GF-D8 (cell line): ENCODE measurements around the gene SLC46A2.

Source experiments
- DNase-seq: peaks from one replicate; lab custom pipeline; 2025; lab: John Stamatoyannopoulos, UW

Gene SLC46A2

GRCh38 chr9:112886351-112886750, 4.3 kb downstream of the SLC46A2 start:
- DNase-seq, result no peak

- no peak for DNase-seq
Observed at GRCh38 chr9:112885324-112885723, 5.4 kb downstream of the SLC46A2 start.

DNA sequence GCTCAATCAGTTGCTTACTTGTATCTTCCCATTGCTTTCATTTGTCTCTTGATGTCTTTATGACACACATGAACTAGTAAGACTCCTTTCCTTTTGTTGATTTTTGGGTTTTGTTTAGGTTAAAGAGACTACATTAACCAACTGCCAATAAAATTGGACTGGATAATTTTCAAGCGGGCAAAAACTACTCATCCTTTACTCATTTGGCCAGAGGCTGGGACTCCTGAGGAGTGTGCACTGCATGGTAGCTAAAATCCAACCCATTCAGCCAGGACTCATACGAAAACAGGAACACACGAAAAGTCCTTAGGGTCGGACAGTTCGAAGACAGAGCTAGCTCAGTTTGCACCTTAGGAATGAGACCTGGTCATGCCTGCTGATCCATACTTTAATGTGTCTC, 6.0 kb downstream of the SLC46A2 start:
- DNase-seq, result no peak

GRCh38 chr9:112884101-112884500, 6.6 kb downstream of the SLC46A2 start:
- no peak for DNase-seq

GRCh38 chr9:112881331-112881730, 9.3 kb downstream of the SLC46A2 start:
- DNase-seq, result no peak

- DNase-seq, result no peak
Observed at GRCh38 chr9:112880650-112881049, 10.0 kb downstream of the SLC46A2 start.

DNA sequence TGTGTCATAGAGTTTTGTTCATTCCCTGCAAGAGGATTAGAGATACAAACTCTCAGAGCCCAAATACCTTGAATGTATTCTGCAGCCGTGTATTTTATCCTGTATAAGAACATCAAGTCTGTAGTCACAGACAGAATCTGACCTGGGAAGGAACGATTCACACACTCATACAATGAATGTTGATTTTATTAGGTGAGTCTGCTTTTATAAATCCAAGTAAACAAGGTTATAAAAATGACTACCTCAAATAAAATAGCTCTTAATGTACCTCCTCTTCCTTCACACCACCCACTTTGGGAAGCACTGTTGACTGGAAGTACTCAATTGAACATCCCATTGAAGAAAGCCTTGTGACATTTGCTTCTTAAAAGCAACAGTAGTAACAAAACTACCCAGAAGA, 11.9 kb downstream of the SLC46A2 start:
- DNase-seq, result no peak

GRCh38 chr9:112873773-112874405, 16.8 kb downstream of the SLC46A2 start:
- DNase-seq, result no peak

DNA sequence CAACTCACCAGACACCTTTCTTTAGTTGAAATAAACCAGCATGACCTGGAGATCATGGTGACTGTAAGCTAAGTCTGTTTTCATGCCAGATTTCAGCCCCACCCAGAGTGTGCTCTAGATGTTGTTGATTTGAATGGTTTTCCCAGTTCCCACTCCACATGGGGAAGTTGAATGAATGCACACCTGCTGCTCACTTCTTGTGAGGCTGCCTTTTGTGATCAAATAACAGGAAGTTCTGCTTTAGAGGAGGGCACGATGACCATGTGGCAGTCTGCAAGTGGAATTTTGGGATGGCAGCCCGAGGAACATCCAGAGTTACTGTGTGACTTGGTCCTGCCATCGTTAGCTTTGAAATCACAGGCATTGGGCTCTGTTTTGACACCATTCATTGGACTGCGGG, 18.7 kb downstream of the SLC46A2 start:
- DNase-seq, result no peak

- DNase-seq, result no peak
Observed at GRCh38 chr9:112870556-112870955, 20.1 kb downstream of the SLC46A2 start.

DNA sequence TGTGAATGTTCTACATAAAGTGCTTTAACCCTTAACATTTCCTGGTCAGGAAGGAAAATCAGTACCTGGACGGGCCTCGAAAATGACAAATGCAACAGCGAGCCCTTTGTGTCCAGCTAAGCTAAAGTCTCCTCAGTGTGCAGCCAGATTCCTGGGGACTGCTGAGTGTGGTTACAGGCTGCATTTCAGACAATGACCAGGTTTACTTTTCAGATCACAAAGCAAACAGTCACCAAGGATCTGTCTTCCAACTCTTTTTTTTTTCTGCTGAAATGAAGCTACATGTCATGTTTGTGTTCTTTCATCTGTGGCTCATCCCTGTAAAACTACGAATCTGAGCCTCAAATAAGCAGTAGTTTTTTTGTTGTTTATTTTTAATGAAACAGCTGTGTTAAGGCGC, 20.8 kb downstream of the SLC46A2 start:
- no peak for DNase-seq

DNA sequence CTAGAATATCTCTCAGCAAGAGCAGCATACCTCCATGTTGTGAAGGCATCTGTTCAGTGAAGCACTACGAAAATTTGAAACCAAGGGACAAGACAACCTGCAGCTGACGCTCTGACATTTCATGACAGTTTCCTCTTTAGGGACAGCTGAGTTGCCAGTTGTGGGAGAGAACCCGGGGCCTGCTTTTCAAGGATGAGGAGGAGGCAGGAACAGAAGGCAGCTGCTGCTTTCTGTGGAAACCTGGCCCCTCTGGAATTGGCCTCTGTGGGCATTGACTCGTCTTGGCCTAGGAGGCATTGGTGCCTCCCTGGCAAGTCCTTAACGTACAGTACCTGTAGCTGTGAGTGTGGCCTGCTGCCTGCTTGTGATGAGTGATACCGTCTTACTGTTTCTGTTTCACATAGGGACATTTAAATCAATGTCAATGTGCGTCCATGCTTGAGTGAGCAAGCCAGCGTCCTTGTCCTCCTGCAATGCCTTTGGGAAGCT, 21.6 kb downstream of the SLC46A2 start:
- DNase-seq, result no peak

DNA sequence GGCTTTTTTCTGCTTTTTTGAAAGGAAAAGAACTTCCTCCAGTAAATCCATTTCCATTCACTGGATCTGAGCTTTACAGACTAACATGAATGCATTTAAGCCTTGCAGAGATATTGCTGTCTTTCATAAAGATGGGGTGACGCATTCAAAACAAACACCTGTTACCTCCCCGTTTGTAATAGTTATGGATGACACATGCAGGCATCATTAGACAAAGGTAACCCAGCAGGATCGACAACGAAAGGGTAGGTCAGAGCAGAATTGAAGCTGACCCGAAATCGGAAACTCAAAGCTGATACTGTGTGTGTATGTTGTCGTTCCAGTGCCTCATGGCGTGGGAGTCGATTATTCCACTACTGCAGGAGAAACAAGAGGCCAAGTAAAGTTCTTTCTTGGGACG, 22.2 kb downstream of the SLC46A2 start:
- DNase-seq, result no peak

DNA sequence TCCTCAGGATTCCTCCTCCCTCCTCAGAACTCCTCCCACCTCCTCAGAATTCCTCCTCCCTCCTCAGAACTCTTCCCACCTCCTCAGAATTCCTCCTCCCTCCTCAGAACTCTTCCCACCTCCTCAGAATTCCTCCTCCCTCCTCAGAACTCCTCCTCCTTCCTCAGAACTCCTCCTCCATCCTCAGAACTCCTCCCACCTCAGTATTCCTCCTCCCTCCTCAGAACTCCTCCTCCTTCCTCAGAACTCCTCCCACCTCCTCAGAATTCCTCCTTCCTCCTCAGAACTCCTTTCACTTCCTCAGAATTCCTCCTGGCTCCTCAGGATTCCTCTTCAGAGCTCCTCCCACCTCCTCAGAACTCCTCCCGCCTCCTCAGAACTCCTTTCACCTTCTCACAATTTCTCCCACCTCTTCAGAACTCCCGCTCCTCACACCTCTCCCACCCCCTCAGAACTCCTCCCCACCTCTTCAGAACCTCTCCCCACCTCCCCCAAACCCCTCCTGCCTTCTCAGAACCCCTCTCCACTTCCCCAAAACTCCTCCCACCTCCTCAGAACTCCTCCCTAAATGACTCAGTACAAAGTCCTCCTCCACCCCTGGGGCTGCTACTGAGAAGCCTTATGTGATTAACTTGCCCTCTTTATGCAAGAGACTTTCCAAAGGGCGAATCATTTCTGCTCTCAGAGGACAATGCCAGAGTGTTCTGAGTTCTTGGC, 23.2 kb downstream of the SLC46A2 start:
- no peak for DNase-seq

- no peak for DNase-seq
Observed at GRCh38 chr9:112866662-112867274, 23.9 kb downstream of the SLC46A2 start.

DNA sequence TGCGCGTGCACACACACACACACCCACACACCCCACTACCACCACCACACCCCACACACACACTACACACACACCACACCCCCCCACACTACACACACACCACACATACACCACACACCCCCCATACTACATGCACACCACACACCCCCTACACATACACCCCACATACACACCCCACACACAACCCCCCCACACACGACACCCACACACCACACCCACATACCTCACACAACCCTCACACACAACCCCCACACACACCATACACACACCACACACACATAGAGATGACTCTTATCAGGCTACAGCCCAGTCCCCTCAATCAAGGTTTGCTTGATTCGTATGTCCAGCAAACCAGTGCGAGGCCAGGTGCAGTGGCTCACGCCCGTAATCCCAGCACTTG, 25.7 kb downstream of the SLC46A2 start:
- no peak for DNase-seq

DNA sequence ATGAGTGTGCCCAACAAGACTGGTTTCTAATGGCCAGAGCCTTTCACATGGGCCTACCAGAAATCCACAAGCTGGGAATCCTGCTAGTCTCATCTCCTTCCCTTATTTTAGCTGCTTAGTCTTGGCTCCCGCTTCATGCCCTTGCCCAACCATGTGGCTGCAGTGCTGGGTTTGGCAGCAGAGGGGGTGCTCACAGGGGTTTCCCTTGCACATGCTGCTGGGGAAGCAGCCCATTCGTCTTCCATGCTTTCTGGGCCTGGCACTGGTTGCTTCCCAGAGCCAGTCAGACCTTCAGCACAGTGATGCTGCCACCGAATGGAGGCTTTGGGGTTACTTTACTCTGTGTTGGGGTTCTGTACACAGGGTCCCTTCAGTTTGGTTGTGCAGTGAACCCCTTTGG, 26.3 kb downstream of the SLC46A2 start:
- DNase-seq, result peak; percentile 12

GRCh38 chr9:112863746-112864145, 26.9 kb downstream of the SLC46A2 start:
- DNase-seq, result peak; percentile 43

DNA sequence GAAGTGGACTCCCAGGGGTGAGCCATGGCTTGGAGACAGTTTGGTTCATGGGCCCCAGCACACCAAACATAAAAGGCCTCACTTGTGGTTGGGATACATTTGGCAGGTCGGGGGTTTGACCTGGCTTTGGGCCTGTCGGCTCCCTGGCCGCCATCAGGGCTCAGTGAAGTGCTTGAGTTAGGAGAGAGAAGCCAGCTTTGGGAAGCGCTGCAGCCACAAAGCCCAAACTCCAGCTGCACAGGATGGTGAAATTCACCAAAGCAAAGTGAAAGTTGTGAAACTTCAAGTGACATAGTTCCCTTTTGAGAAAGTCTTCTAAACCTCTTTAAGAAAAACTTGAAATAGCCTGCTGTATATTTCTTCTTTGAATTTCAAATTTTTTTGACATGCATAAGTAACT, 27.5 kb downstream of the SLC46A2 start:
- DNase-seq, result peak; percentile 81

GRCh38 chr9:112861638-112862555, 28.8 kb downstream of the SLC46A2 start:
- DNase-seq, result peak; percentile 78

DNA sequence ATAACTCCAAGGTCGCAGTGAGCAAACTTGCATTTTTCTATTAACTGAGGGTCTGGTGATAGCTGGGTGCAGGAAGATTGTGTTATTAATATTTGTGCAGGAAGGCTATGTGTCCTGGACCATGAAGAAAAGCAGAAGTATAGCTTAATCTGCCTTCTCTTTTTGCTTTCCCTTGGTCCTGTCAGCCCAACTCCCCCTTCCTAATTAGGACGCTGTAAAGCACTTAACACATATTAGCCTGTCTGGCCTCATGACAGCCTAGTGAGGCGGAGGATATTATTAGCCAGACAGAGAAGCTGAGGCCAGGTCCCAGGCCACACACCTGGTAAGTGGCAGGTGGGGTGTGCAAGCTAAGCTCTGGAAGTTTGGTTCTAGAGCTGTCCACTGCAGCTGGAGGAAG, 29.5 kb downstream of the SLC46A2 start:
- DNase-seq, result peak; percentile 23

DNA sequence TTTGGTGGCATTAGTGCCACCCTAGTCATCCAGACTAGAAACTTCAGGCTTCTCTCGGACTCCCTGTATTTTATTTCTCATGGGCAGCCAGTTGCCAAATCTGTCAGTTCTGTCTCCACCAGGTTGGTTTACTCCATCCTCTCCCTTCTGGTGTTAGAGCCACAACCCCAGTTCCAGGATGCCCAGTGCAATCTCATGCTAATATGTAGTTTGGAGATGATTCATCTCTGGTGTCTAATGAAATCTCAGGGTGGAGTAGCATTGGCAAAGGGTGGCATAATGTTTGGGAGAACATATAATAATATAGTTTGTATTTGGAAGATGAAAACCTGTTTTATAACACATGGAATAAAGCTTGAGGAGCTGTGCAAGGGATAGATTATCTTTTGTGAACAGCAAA, 30.2 kb downstream of the SLC46A2 start:
- DNase-seq, result no peak
